Measurements from ENCODE around the gene MAEL. TPM values are rescaled to one million over a fixed set of nuclear protein-coding genes. Genes with fewer than 3 reads are reported as not detected.

The MAEL gene
- not detected in 2 replicates for total RNA-seq

GRCh38 chr1:166988974-166989515 lies at the start of gene MAEL:
MAEL (plus strand) TSS chr1:166989280; CDS start chr1:166989353, 73 bp downstream.

GRCh38 chr1:166975361-166976129 lies 13.5 kb upstream of the MAEL start, which contains the start of gene ILDR2:
ILDR2 (minus strand) TSS chr1:166975540; CDS start chr1:166975268, 272 bp downstream.

Other genes with a start within 250 kb of the MAEL start
- gene POGK, start 149.8 kb upstream of the MAEL start, total RNA-seq: 16.6 and 18.0 TPM in 2 replicates
- 9.8 and 9.9 TPM in 2 replicates for gene TADA1, start 113.0 kb upstream of the MAEL start, total RNA-seq
- not detected in 2 replicates for gene ILDR2, start 13.7 kb upstream of the MAEL start, total RNA-seq
- gene GPA33, start 101.1 kb downstream of the MAEL start, total RNA-seq: not detected in 2 replicates
- gene STYXL2, start 104.8 kb downstream of the MAEL start, total RNA-seq: not detected in 2 replicates
- gene POU2F1, start 231.6 kb downstream of the MAEL start, total RNA-seq: 2.1 and 5.4 TPM in 2 replicates

Data from airway epithelial cell (primary cell).